Body of pancreas (tissue), 4 donors: ENCODE results near the gene TTC3.

ENCODE experiments used
- CTCF ChIP-seq, 7 experiments: fragments of 450-650 bp in 4 of 7; fragments of 200-600 bp in 3 of 7; sonication (generic) in 3 of 7; IDR thresholded peaks; one replicate each; pipeline ENCODE4 v1.5.1; 2016 to 2019; ENCODE audit warnings: antibody characterized with exemption in 7 of 7
- POLR2A ChIP-seq, 3 donors: fragments of 450-650 bp; IDR thresholded peaks; one replicate each; pipeline ENCODE4 v1.6.1; 2016; ENCODE audit warnings: antibody characterized with exemption in 3 of 3, mild to moderate bottlenecking in 2 of 3

GRCh38 chr21:37183749-37184148 is 110.7 kb downstream of the TTC3 start:
- no peak for TF ChIP-seq CTCF (IDR thresholded peaks at IDR 0.05)
- TF ChIP-seq POLR2A (IDR thresholded peaks at IDR 0.05) = no peak
